Upper lobe of left lung (tissue), 6 donors: ENCODE measurements around the gene NOTCH4. TPM values are rescaled to one million over a fixed set of nuclear protein-coding genes. Genes with fewer than 3 reads are reported as not detected.

Experiments
- ATAC-seq, 2 donors: fragments of 200-7000 bp; cut with Tn5 transposase; one replicate each; pipeline ENCODE4 v1.9.1; 2022; ENCODE audit warnings: mild to moderate bottlenecking in 2 of 2, moderate library complexity in 2 of 2; ENCODE audit not compliant: low FRiP score in 2 of 2
- DNase-seq, 2 donors: peaks; one replicate each; pipeline ENCODE4 v3.0.0-alpha.2; 2019 to 2020
- H3K27ac ChIP-seq, 4 donors: fragments of 200-600 bp; sonication (generic); one replicate each; pipeline ENCODE4 v1.5.1; 2016 to 2019
- H3K27me3 ChIP-seq, 4 donors: fragments of 200-600 bp; sonication (generic); one replicate each; pipeline ENCODE4 v1.5.1; 2017 to 2019
- H3K36me3 ChIP-seq, 4 donors: fragments of 200-600 bp; sonication (generic); one replicate each; pipeline ENCODE4 v1.5.1; 2016 to 2019
- H3K4me1 ChIP-seq, 4 donors: fragments of 200-600 bp; sonication (generic); one replicate each; pipeline ENCODE4 v1.5.1; 2018 to 2019
- H3K4me3 ChIP-seq, 4 donors: fragments of 200-600 bp; sonication (generic); one replicate each; pipeline ENCODE4 v1.5.1; 2017 to 2019; ENCODE audit warnings: mild to moderate bottlenecking in 2 of 4, moderate library complexity in 1 of 4
- H3K9me3 ChIP-seq, 4 donors: fragments of 200-600 bp; sonication (generic); one replicate each; pipeline ENCODE4 v1.5.1; 2018 to 2019
- EP300 ChIP-seq, 4 donors: sonication (generic); formaldehyde crosslinking; IDR thresholded peaks; one replicate each; pipeline ENCODE4 v1.5.1; 2017; ENCODE audit warnings: antibody characterized with exemption in 4 of 4, control low read depth in 2 of 4
- POLR2A ChIP-seq, 4 donors: fragments of 450-650 bp; IDR thresholded peaks; one replicate each; pipeline ENCODE4 v1.5.1; 2016 to 2017; ENCODE audit warnings: antibody characterized with exemption in 4 of 4, mild to moderate bottlenecking in 2 of 4
- POLR2AphosphoS5 ChIP-seq, 2 donors: sonication (generic); formaldehyde crosslinking; IDR thresholded peaks; one replicate each; pipeline ENCODE4 v1.5.1; 2017; ENCODE audit warnings: antibody characterized with exemption in 2 of 2
- WGBS, 2 donors: methylation state at CpG; one replicate each; pipeline ENCODE4 v1.1.5; 2017 to 2018; 5-methylcytosine and 5-hydroxymethylcytosine counted together
- total RNA-seq, 6 donors: library from RNA; depleted of rRNA in 4 of 6; stranded (reverse); fragments of >200 nt in 4 of 6; gene quantifications; one replicate each; pipeline versions ENCODE4 v1.1.0 to v1.2.1, GENCODE V29; 2016 to 2021
- TF ChIP-seq, protein P1 (sequence below), 6 experiments: fragments of 450-650 bp in 4 of 6; fragments of 200-600 bp in 2 of 6; sonication (generic) in 2 of 6; IDR thresholded peaks; one replicate each; pipeline ENCODE4 v1.5.1; 2016 to 2019; ENCODE audit warnings: antibody characterized with exemption in 6 of 6
- donor health status: DM: no; HTN: no; CAD: no; lungs with moderate emphysema.
- donor health status: DM: no; HTN: yes; CAD: no; lungs with severe emphysema.

Gene NOTCH4
- total RNA-seq, 6 donors from 2014 or later: 27.0 to 139 (median 65.1) TPM

DNA sequence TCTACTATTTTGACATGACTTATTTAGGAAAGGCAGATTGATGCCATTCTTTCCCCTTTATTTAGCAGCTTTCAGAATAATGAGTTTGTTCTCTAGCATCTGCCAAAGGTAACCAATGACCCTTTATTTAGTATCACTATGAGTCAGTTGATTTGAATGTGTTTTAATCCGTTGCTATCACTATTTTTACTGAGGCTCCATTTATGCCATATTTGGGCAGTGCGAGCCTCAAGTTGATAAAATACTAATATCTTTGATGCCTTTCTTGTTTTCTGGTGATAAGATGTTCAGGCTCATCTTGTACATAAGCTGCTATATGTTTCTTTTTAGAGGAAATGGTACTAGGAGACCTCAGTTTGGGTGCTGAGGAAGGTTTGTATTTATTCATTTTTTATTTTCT, 15.6 kb upstream of the NOTCH4 start:
- TF ChIP-seq, protein P1, sequence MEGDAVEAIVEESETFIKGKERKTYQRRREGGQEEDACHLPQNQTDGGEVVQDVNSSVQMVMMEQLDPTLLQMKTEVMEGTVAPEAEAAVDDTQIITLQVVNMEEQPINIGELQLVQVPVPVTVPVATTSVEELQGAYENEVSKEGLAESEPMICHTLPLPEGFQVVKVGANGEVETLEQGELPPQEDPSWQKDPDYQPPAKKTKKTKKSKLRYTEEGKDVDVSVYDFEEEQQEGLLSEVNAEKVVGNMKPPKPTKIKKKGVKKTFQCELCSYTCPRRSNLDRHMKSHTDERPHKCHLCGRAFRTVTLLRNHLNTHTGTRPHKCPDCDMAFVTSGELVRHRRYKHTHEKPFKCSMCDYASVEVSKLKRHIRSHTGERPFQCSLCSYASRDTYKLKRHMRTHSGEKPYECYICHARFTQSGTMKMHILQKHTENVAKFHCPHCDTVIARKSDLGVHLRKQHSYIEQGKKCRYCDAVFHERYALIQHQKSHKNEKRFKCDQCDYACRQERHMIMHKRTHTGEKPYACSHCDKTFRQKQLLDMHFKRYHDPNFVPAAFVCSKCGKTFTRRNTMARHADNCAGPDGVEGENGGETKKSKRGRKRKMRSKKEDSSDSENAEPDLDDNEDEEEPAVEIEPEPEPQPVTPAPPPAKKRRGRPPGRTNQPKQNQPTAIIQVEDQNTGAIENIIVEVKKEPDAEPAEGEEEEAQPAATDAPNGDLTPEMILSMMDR (IDR thresholded peaks at IDR 0.05): no peak
- TF ChIP-seq POLR2AphosphoS5 (IDR thresholded peaks at IDR 0.05) (no peak), EP300 (IDR thresholded peaks at IDR 0.05) (no peak), POLR2A (IDR thresholded peaks at IDR 0.05) (no peak)
- Histone ChIP-seq H3K9me3 (no peaks in the 10 kb centered on the region), H3K27me3 (no peaks in the 10 kb centered on the region), H3K4me3 (no peak overlapping the region), H3K27ac (no peak overlapping the region), H3K4me1 (peaks cover 1 to 9% (median 8%) of the 10 kb centered on the region in 4 donors), H3K36me3 (no peaks in the 10 kb centered on the region)
- DNase-seq: no peak
- WGBS, 2 donors: 79 to 97% methylated on average over 2 of the region's 2 CpGs
- ATAC-seq: no peak

DNA sequence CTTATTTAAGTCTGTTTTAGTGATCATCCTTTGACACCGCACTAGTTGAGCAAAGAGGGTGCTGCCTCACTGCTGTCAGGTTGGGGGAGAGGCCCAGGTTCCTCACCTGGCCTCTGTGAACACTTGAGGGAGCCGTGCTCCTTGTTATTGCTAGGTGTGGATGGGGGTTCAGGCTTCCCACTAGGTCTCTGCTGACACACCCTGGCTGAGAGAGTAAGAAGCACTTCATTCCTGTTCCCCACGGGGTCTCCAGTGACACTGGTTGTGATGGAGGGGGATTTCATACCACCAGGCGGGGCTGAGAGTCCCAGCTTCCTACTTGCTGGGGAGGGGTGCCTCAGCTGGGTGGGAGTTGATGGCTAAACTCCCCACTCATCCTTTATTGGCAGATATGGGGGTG, 11.1 kb upstream of the NOTCH4 start:
- Histone ChIP-seq H3K36me3 (no peaks in the 10 kb centered on the region), H3K9me3 (no peaks in the 10 kb centered on the region), H3K27me3 (no peaks in the 10 kb centered on the region), H3K4me3 (no peak overlapping the region), H3K27ac (peak overlapping the region; percentile 5 to 84 (median 60)), H3K4me1 (no peaks in the 10 kb centered on the region)
- no peak for ATAC-seq
- TF ChIP-seq POLR2A (IDR thresholded peaks at IDR 0.05): no peak
- TF ChIP-seq, protein P1 (IDR thresholded peaks at IDR 0.05): no peak
- no peak for DNase-seq
- WGBS, 2 donors: 41 to 49% methylated on average over 4 of the region's 4 CpGs

DNA sequence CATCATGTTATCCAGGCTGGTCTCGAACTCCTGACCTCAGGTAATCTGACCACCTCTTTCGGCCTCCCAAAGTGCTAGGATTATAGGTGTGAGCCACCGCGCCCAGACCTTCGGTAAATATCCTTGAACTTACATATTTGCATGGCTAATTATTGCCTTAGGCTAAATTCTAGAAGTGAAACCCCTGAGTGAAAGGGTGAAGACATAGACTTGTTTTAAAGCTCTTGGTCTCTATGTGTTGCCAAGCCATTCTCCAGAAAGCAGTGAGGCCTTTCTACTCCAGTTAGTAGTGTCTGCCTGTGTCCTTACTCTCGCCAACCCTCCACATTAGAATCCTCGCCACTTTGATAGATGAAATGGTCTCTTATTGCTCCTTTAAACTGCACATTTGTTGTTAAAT, 2.6 kb upstream of the NOTCH4 start:
- Histone ChIP-seq H3K4me1 (peaks cover 5 to 13% (median 8%) of the 10 kb centered on the region in 4 donors), H3K36me3 (peaks cover 0 to 3% (median 0%) of the 10 kb centered on the region in 4 donors), H3K27me3 (no peaks in the 10 kb centered on the region), H3K9me3 (no peaks in the 10 kb centered on the region), H3K4me3 (no peak overlapping the region), H3K27ac (peak overlapping the region in 1 of 4 donors; percentile 34)
- TF ChIP-seq POLR2AphosphoS5 (IDR thresholded peaks at IDR 0.05) (no peak), EP300 (IDR thresholded peaks at IDR 0.05) (no peak), POLR2A (IDR thresholded peaks at IDR 0.05) (no peak)
- TF ChIP-seq, protein P1 (IDR thresholded peaks at IDR 0.05): no peak
- ATAC-seq (no peak), DNase-seq (no peak)
- WGBS, 2 donors: 86 to 87% methylated on average over 7 of the region's 7 CpGs

DNA sequence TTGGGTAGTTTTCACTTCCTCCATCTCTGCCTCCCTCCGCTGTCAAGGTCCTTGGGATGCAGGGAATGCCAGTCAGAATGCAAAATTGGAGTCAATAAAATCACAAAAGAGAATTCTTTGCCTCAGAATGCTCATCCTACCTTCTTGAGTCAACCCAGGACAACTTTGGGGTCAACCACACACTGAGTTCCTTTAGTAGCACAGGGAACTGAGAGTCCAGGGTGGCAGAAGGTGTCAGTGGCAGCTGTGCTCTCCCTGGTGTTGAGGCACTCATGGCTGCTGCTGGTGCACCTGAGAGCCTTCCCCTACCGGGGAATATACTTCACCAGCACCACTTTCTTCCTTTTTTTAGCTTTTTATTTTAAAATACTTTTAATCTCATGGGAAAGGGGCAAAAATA, 829 bp upstream of the NOTCH4 start:
- WGBS, 2 donors: 75 to 95% methylated on average over 2 of the region's 2 CpGs
- peak overlapping the region; percentile 64 to 87 (median 82) for H3K27ac ChIP-seq
- H3K4me3 ChIP-seq: no peak overlapping the region
- TF ChIP-seq, protein P1 (IDR thresholded peaks at IDR 0.05): no peak
- TF ChIP-seq POLR2AphosphoS5 (IDR thresholded peaks at IDR 0.05): no peak
- TF ChIP-seq POLR2A (IDR thresholded peaks at IDR 0.05): no peak
- no peak for TF ChIP-seq EP300 (IDR thresholded peaks at IDR 0.05)
- no peaks in the 10 kb centered on the region for H3K9me3 ChIP-seq
- peaks cover 0 to 19% (median 5%) of the 10 kb centered on the region in 4 donors for H3K36me3 ChIP-seq
- H3K27me3 ChIP-seq: no peaks in the 10 kb centered on the region
- DNase-seq: no peak
- H3K4me1 ChIP-seq: peaks cover 5 to 13% (median 8%) of the 10 kb centered on the region in 4 donors
- no peak for ATAC-seq
